Trophoblast cell (in vitro differentiated cells and primary cell): ENCODE results near the gene TXNDC16.

Experiments used
- DNase-seq, 2 donors: peaks; one replicate each; pipeline ENCODE4 v3.0.0-alpha.2; 2016
- H2AFZ ChIP-seq: 2 replicates; pipeline ENCODE4 v1.6.1; 2013; ENCODE audit warnings: low read length, moderate library complexity, mild to moderate bottlenecking; ENCODE audit not compliant: insufficient read depth, poor library complexity
- H2AK5ac ChIP-seq: 2 replicates; pipeline ENCODE4 v1.6.1; 2013; ENCODE audit warnings: mild to moderate bottlenecking, low read length
- H2BK120ac ChIP-seq: 2 replicates; pipeline ENCODE4 v1.6.1; 2013; ENCODE audit warnings: low read length, mild to moderate bottlenecking, moderate library complexity; ENCODE audit not compliant: insufficient read depth, poor library complexity
- H2BK12ac ChIP-seq: 2 replicates; pipeline ENCODE4 v1.6.1; 2013; ENCODE audit warnings: mild to moderate bottlenecking, low read length, moderate library complexity
- H2BK5ac ChIP-seq: 2 replicates; pipeline ENCODE4 v1.6.1; 2013; ENCODE audit warnings: low read length, low read depth, moderate library complexity, mild to moderate bottlenecking; ENCODE audit not compliant: poor library complexity
- H3K14ac ChIP-seq: 2 replicates; pipeline ENCODE4 v1.6.1; 2013; ENCODE audit warnings: mild to moderate bottlenecking, low read length
- H3K18ac ChIP-seq: 2 replicates; pipeline ENCODE4 v1.6.1; 2013; ENCODE audit warnings: mild to moderate bottlenecking, low read length
- H3K23ac ChIP-seq: 2 replicates; pipeline ENCODE4 v1.6.1; 2013; ENCODE audit warnings: low read length
- H3K27ac ChIP-seq: 2 replicates; pipeline ENCODE4 v1.5.1; 2013; ENCODE audit warnings: low read depth, mild to moderate bottlenecking, inconsistent platforms, low read length, moderate library complexity
- H3K27me3 ChIP-seq: 2 replicates; pipeline ENCODE4 v1.6.1; 2013; ENCODE audit warnings: inconsistent platforms, mild to moderate bottlenecking, low read length, moderate library complexity; ENCODE audit not compliant: insufficient read depth
- H3K36me3 ChIP-seq, 2 experiments: 1 replicate in 1 of 2; 2 replicates in 1 of 2; pipeline ENCODE4 v1.6.1; 2013; ENCODE audit warnings: low read length in 2 of 2, mild to moderate bottlenecking in 2 of 2, moderate library complexity in 1 of 2; ENCODE audit not compliant: insufficient read depth in 2 of 2, control insufficient read depth in 1 of 2
- H3K4ac ChIP-seq: 2 replicates; pipeline ENCODE4 v1.6.1; 2013; ENCODE audit warnings: low read depth, mild to moderate bottlenecking, low read length, moderate library complexity
- H3K4me1 ChIP-seq, 2 experiments: 1 replicate in 1 of 2; 2 replicates in 1 of 2; pipeline ENCODE4 v1.6.1; 2013; ENCODE audit warnings: low read length in 2 of 2, mild to moderate bottlenecking in 2 of 2, moderate library complexity in 1 of 2; ENCODE audit not compliant: insufficient read depth in 2 of 2, control insufficient read depth in 1 of 2
- H3K4me2 ChIP-seq: 2 replicates; pipeline ENCODE4 v1.6.1; 2013; ENCODE audit warnings: inconsistent platforms, mild to moderate bottlenecking, low read length, moderate library complexity
- H3K4me3 ChIP-seq: 2 replicates; pipeline ENCODE4 v1.5.1; 2013; ENCODE audit warnings: mild to moderate bottlenecking, low read depth, low read length, inconsistent platforms
- H3K79me1 ChIP-seq: one replicate; pipeline ENCODE4 v1.6.1; 2013; ENCODE audit warnings: low read length
- H3K79me2 ChIP-seq: 2 replicates; pipeline ENCODE4 v1.6.1; 2013; ENCODE audit warnings: low read length, mild to moderate bottlenecking; ENCODE audit not compliant: control insufficient read depth, insufficient read depth, poor library complexity
- H3K9ac ChIP-seq: 2 replicates; pipeline ENCODE4 v1.6.1; 2013; ENCODE audit warnings: mild to moderate bottlenecking, low read length
- H3K9me3 ChIP-seq: 2 replicates; pipeline ENCODE4 v1.6.1; 2013; ENCODE audit warnings: low read depth, mild to moderate bottlenecking, control low read depth, inconsistent platforms, low read length; ENCODE audit not compliant: insufficient read depth
- H4K12ac ChIP-seq: 2 replicates; pipeline ENCODE4 v1.6.1; 2013; ENCODE audit warnings: low read depth, mild to moderate bottlenecking, low read length, moderate library complexity
- H4K8ac ChIP-seq: 2 replicates; pipeline ENCODE4 v1.6.1; 2013; ENCODE audit warnings: low read depth, mild to moderate bottlenecking, low read length, moderate library complexity
- H4K91ac ChIP-seq: one replicate; pipeline ENCODE4 v1.6.1; 2013; ENCODE audit warnings: low read depth, mild to moderate bottlenecking, low read length, moderate library complexity
- WGBS: extraction: QIAGEN DNeasy Blood & Tissue Kit; methylation state at CpG from one replicate; pipeline ENCODE4 v1.1.7; 2013; ENCODE audit warnings: missing lambda C conversion rate; ENCODE audit not compliant: insufficient read length, insufficient coverage; ENCODE audit errors: extremely low coverage; 5-methylcytosine and 5-hydroxymethylcytosine counted together

Gene TXNDC16

DNA sequence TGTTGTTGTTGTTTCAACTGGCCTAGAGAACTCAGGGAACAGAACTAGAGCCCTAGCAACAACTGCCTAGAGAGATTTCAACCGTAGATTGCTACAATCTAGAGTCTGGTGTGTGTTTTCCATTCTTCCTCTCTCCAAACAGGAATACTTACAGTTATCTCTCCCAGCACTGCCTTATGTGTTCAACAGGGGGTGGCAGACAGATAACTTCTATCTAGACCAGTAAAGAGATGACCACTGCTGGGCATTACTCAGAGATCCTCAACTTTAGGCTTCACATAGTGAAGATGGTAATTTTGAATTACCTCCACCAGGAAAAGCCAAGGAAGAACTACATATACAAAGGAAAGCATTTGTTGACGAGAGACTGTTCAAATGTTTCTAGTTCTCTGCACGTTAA, 4.8 kb downstream of the TXNDC16 start:
- Histone ChIP-seq H3K4me3 (no peak overlapping the region), H3K79me1 (no peaks in the 10 kb centered on the region), H3K4ac (no peak overlapping the region), H3K23ac (no peak overlapping the region), H2AK5ac (no peak overlapping the region), H4K12ac (no peak overlapping the region), H3K36me3 (no peaks in the 10 kb centered on the region), H3K9me3 (no peaks in the 10 kb centered on the region), H4K8ac (no peak overlapping the region), H3K18ac (no peak overlapping the region), H3K14ac (no peak overlapping the region), H3K4me1 (peaks cover 0 to 2% of the 10 kb centered on the region in 2 experiments), H3K9ac (no peak overlapping the region), H4K91ac (no peak overlapping the region), H2BK120ac (no peak overlapping the region), H2AFZ (no peak overlapping the region), H3K79me2 (no peaks in the 10 kb centered on the region), H2BK12ac (no peak overlapping the region), H3K27ac (no peak overlapping the region), H3K4me2 (no peak overlapping the region), H3K27me3 (no peaks in the 10 kb centered on the region), H2BK5ac (no peak overlapping the region)
- no peak for DNase-seq
- no CpG with 5 or more reads among the region's 3 CpGs for WGBS

GRCh38 chr14:52547027-52547426, 5.3 kb downstream of the TXNDC16 start:
- H2AFZ ChIP-seq = no peak overlapping the region
- no CpG with 5 or more reads among the region's 2 CpGs for WGBS
- H3K9me3 ChIP-seq = no peaks in the 10 kb centered on the region
- H3K27ac ChIP-seq = no peak overlapping the region
- H3K4me2 ChIP-seq = no peak overlapping the region
- no peaks in the 10 kb centered on the region for H3K79me2 ChIP-seq
- H3K79me1 ChIP-seq = no peaks in the 10 kb centered on the region
- H3K9ac ChIP-seq = no peak overlapping the region
- no peak overlapping the region for H3K14ac ChIP-seq
- peaks cover 0 to 2% of the 10 kb centered on the region in 2 experiments for H3K4me1 ChIP-seq
- no peak overlapping the region for H4K8ac ChIP-seq
- H2AK5ac ChIP-seq = no peak overlapping the region
- H2BK12ac ChIP-seq = no peak overlapping the region
- no peak overlapping the region for H3K23ac ChIP-seq
- H4K91ac ChIP-seq = no peak overlapping the region
- H3K18ac ChIP-seq = no peak overlapping the region
- H3K27me3 ChIP-seq = no peaks in the 10 kb centered on the region
- no peak overlapping the region for H4K12ac ChIP-seq
- no peak overlapping the region for H3K4ac ChIP-seq
- DNase-seq = no peak
- no peak overlapping the region for H2BK5ac ChIP-seq
- H3K4me3 ChIP-seq = no peak overlapping the region
- no peak overlapping the region for H2BK120ac ChIP-seq
- H3K36me3 ChIP-seq = no peaks in the 10 kb centered on the region

GRCh38 chr14:52546318-52546670, 6.0 kb downstream of the TXNDC16 start:
- no peaks in the 10 kb centered on the region for H3K9me3 ChIP-seq
- no peak overlapping the region for H4K12ac ChIP-seq
- H2AFZ ChIP-seq = no peak overlapping the region
- no peak overlapping the region for H4K91ac ChIP-seq
- H3K9ac ChIP-seq = no peak overlapping the region
- H3K79me2 ChIP-seq = no peaks in the 10 kb centered on the region
- no peak overlapping the region for H3K18ac ChIP-seq
- no peak overlapping the region for H3K27ac ChIP-seq
- no peak overlapping the region for H4K8ac ChIP-seq
- H3K23ac ChIP-seq = no peak overlapping the region
- H3K79me1 ChIP-seq = no peaks in the 10 kb centered on the region
- no peaks in the 10 kb centered on the region for H3K36me3 ChIP-seq
- no peak overlapping the region for H2AK5ac ChIP-seq
- H2BK5ac ChIP-seq = no peak overlapping the region
- no peak overlapping the region for H3K14ac ChIP-seq
- no peak overlapping the region for H3K4me2 ChIP-seq
- H2BK12ac ChIP-seq = no peak overlapping the region
- H3K4ac ChIP-seq = no peak overlapping the region
- H3K4me1 ChIP-seq = peaks cover 0 to 2% of the 10 kb centered on the region in 2 experiments
- H3K27me3 ChIP-seq = no peaks in the 10 kb centered on the region
- H3K4me3 ChIP-seq = no peak overlapping the region
- DNase-seq = no peak
- no CpG with 5 or more reads among the region's 4 CpGs for WGBS
- no peak overlapping the region for H2BK120ac ChIP-seq

- Histone ChIP-seq H3K79me1 (no peaks in the 10 kb centered on the region), H3K4me1 (no peaks in the 10 kb centered on the region), H3K9me3 (no peaks in the 10 kb centered on the region), H4K12ac (no peak overlapping the region), H4K8ac (no peak overlapping the region), H3K23ac (no peak overlapping the region), H3K14ac (no peak overlapping the region), H3K4ac (no peak overlapping the region), H3K27me3 (no peaks in the 10 kb centered on the region), H2BK120ac (no peak overlapping the region), H3K4me3 (no peak overlapping the region), H3K18ac (no peak overlapping the region), H2BK5ac (no peak overlapping the region), H4K91ac (no peak overlapping the region), H3K36me3 (no peaks in the 10 kb centered on the region), H3K79me2 (no peaks in the 10 kb centered on the region), H2AK5ac (no peak overlapping the region), H2BK12ac (no peak overlapping the region), H2AFZ (no peak overlapping the region), H3K9ac (no peak overlapping the region), H3K27ac (no peak overlapping the region), H3K4me2 (no peak overlapping the region)
- no peak for DNase-seq
- no CpG with 5 or more reads among the region's 7 CpGs for WGBS
Observed at GRCh38 chr14:52545584-52546317, 6.6 kb downstream of the TXNDC16 start.
